HG03432 (cell line): ENCODE data around the gene HECTD2.
"Not testable (repeated sequence)": the region's sequence is repeated elsewhere in the genome, so short reads cannot be mapped to it uniquely, and the experiment has no call there.

Experiments
- ATAC-seq: cut with Tn5 transposase; IDR thresholded peaks from one replicate; pipeline ENCODE4 v1.9.1; 2021; ENCODE audit warnings: mild to moderate bottlenecking, moderate library complexity; ENCODE audit not compliant: unreplicated experiment

The HECTD2 gene

DNA sequence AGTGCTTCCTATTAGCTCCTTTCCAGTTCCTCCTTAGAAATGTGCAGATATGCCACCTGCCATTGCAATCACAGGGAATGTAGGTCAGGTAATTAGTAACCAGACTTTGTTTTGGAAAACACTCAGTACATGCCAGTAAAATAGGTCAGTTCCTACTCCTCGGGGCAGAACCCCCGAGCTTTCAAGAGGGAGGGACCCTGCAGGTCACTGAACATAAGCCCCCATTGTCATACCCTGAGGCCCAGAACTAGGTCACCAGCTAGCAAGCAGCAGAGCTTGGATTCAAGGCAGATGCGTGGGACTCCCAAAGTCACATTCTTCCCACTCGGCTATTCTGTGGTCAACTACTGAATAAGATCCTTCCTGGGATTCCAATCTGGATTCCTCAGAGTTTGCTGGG, 117.9 kb downstream of the HECTD2 start:
- no peak for ATAC-seq

DNA sequence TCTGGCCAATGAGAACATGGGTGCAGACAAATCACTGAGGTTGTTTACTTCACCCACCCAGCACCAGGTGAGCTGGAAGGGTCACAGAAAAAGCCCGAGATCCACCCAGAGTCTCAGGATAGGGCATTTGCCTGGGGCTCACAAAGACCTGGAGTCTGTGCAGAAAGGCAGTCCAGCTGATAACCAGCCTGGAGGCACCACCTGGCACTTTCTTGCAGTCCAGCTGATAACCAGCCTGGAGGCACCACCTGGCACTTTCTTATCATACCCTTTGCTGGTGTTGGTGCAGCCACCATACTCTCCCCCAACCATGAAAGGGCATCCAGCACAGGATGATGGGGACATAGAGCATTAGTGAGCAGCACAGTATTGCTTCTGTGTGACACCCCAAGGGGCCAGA, 118.6 kb downstream of the HECTD2 start:
- ATAC-seq, result no peak

DNA sequence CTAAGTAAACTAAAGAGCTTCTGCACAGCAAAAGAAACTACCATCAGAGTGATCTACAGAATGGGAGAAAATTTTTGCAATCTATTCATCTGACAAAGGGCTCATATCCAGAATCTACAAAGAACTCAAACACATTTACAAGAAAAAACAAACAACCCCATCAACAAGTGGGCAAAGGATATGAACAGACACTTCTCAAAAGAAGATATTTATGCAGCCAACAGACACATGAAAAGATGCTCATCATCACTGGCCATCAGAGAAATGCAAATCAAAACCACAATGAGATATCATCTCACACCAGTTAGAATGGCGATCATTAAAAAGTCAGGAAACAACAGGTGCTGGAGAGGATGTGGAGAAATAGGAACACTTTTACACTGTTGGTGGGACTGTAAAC, 124.6 kb downstream of the HECTD2 start:
- not testable (repeated sequence) for ATAC-seq

DNA sequence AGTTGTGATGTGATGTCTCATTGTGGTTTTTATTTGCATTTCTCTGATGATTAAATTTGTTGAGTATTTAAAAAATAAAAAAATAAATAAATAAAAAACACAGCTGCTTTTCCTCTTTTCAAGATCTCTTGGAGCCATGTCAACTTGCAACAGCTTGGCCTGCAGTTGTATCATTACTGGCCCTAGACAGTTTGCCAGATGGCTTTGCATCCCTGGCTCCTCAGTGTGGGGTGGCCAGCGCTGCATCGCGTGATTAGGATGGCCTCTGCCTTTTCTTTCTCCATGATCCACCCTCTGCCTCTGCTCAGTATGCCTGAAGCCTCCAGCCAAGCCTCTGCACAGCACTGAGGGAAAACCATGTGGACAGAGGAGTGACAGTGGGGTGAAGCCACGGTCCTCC, 126.0 kb downstream of the HECTD2 start:
- ATAC-seq, result no peak

DNA sequence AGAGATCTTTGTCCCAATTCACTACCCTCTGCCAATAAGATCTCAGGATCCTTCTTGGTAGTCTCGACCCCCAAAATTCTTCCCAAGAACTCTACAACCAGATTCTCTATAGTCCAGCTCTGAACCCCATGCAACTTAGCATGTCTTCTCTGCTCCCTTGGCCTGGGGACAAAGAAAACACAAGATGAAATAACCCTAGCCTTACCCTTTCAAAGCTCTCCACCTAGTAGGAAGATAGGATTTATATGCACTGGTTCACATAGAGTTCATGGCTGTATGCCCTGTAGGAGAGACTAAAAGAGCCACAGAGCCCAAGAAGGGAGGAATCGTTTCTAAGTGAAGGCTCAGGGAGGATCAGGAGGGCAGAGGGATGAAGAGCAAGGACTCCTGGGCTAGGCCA, 126.6 kb downstream of the HECTD2 start:
- ATAC-seq, result no peak

DNA sequence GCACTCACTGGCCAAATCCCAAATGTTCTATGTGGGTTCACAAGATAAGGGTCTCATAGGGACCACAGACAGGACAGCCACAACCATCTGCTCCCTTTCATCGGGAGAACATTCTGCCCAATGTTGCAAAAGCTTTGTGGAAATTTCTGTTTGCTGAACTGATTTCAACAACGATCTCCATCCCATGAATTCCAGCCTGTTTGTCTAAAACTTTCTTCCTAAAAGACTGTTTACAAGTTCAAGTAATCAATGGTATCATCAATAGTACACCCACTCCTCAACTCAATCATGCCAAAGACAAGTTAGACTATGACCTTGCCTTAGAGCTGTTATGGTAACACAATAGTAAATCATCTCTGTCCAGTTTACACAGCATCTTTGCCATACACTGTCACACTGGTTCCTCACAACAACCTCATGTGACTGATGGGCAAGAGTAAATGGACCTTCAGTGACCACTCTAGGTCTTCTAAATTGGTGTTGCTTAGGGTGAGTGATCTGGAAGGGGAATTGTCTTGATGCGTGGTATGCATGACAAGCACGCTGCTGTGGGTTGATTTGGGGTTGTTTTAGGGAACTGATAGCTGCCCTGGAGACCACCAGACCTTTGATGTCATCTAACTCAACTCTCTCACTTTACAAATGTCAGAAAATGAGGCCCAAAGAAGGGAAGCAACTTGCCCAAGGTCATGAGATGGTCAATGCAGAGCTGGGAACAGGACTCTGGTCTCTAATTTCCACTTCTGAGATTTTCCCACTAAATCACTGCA, 127.7 kb downstream of the HECTD2 start:
- ATAC-seq, result no peak

DNA sequence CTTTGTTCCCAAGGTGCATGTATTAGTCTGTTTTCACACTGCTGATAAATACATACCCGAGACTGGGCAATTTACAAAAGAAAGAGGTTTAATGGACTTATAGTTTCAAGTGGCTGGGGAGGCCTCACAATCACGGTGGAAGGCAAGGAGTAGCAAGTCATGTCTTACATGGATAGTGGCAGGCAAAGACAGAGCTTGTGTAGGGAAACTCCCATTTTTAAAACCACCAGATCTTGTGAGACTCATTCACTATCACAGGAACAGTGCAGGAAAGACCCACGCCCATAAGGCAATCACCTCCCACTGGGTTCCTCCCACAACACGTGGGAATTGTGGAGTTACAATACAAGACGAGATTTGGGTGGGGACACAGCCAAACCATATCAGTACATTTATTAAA, 129.8 kb downstream of the HECTD2 start:
- ATAC-seq, result no peak

DNA sequence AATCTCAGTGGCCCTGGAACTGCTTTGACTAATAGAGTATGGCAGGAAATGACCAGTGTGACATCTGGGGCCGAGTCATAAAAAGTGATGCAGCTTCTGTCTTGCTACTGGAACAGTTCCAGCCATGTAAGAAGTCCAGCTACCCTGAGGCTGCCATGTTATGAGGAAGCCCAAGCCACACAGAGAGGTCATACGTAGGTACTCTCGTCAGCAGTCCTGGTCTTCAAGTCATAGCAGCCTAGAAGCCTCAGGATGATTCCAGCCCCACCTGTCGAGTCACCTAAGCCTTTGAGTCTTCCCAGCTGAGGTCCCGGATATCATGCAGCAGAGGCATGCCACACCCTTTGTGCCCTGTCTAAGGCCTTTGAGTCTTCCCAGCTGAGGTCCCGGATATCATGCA, 130.6 kb downstream of the HECTD2 start:
- ATAC-seq, result no peak

DNA sequence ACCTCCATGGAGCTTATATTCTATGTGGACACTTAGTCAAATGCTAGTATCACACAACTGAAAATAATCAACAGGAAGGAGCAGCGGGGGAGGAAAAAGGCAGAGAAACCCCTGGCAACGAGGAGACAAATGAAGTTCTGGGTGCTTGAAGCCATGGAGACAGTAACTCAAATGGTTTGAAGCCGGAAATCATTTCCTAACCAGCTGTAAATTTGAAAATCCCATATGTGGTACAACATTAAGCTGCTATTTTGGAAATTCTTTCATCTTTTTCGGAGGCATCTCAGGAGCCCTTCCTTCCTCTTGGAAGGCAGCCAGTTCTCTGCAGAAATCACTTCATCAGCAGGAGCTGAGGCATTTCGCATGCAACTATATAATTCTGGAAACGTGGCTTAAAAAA, 131.3 kb downstream of the HECTD2 start:
- ATAC-seq, result no peak

DNA sequence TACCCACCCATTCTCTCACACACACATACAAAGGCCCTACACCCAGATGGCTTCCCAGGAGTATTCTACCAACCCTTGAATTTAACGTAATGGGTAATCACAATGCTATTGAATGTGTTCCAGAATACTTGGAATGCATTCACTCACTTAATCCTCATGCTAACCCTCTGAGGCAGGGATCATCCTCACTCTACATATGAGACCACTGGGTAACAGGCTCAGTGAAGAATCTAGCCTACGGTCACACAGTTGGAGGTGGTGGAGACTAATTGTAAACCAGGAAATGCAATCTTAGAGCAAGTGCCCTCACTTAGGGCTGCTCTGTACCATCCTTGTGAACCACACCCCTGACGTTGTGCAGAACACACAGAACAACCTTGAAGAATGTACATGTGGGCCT, 135.2 kb downstream of the HECTD2 start:
- ATAC-seq, result no peak

DNA sequence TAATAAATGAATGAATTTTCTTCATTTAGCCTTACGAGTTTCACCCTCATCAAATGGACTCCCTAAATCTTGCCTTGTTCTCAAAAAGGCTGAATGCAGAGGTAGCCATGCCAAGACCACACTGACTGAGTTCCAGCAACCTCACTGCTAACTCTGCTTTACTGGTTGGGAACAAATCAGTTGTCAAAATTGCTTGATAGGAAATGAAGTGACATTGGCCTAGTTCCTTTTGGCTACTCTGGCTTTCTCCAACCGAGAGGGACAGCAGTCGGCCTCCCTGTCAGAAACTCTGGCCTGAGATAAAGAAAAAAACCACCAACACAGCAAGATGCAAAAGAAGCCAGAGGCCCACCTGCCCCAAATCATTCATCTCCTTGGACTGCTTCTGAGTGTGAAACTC, 135.7 kb downstream of the HECTD2 start:
- no peak for ATAC-seq

DNA sequence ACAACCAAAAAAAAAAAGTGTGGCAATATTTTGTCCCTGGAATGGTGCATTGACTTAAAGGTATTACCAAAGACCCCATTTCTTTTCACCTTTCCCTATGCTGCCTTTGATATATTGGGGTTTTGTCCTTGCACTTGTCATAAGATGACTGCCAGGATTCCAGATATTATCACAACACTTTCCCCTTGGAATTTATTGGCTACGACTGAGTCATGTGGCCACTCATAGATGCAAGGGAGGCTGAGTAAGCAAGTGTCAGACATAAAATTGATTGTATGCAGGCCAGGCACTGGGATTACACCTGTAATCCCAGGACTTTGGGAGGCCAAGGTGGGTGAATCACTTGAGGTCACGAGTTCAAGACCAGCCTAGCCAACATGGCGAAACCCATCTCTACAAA, 139.1 kb downstream of the HECTD2 start:
- ATAC-seq, result no peak

DNA sequence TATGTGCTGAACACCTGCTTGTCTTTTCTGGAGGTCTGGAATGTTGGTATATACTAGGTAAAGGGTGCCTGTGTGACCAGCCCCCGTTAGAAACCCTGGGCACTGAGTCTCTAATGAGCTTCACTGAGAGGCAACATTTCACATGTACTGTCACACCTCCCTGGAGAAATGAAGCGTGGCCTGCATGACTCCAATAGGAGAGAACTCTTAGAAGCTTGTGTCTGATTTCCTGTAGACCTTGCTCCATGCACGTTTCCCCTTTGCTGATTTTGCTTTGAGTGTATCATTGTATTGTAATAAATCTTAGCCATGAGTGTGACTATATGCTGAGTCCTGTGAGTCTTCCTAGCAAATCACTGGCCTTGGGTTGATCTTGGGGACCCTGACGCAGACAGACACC, 139.9 kb downstream of the HECTD2 start:
- ATAC-seq, result no peak

DNA sequence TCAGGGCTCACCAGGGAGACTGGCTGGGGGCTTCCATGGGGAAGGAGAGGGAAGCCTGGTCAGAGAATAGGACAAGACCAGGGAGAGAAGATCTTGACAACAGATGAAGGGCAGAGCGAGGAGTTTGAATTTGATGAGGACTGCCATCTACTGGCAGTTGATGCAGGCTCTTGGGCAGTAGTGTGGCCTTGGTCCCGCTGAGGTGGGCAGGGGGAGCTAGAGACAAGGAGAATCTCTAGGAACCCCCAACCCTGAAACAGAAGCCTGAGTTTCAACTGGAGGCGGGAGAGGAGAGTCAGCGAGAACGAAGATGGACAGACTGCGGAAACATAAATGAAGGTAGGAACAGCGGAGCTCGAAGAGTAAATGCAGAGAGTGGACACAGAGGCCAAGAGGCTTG, 141.7 kb downstream of the HECTD2 start:
- ATAC-seq, result no peak

DNA sequence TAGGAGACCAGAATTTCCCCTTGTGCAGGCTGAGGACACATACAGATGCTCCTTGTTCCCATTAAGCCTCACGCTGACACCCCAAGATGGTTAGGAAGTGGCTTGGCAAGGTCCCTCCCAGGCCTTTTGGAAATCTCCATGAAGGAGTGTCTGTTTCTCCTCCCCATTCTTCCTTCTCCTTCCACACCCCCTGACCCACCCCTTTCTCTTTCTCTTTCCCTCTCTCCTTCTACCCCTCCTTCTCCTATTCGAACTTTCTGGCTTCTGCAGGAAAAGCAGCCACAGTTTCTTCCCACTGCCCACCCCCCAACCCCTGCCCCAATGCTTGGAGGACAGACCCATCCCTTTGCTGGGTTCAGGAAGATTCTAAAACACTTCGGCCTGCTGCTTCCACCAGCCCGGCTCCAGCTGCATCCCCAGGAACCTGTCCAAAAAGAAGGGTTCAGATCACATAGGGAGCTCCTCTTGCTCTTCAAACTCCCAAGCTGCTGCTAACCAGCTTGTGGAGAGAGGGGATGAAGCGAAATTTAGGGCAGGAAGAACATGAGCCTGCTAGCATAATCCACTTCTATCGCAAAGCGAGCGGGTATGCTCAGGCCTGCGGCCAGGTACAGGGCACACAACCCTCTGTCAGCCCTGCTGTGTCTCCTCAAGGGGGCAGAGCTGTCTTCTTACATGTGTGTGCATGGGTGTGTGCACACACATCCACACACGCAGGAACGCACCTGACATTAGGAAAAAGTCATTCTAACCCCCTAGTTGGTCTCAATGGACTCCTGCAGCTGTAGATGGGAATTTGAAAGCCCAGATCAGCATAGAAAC, 142.3 kb downstream of the HECTD2 start:
- ATAC-seq, result no peak

DNA sequence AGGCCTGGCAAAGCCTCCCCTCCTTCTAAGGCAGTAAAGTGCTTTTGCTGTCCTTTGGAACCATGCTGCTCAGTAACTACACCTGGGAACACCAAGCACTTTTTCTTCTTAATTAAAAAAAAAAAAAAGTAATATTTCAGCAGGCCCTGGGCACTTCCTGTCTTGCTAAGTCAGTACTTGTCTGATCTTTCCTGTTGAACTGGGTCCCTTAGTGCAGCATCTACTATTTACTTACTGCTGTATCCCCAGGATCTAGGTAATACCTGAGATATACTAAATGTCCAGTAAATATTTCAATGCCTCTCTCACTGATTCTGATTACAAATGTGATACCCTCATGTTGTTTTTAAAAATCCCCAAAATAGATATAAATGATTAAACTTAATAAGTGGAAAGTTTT, 145.3 kb downstream of the HECTD2 start:
- ATAC-seq, result no peak

DNA sequence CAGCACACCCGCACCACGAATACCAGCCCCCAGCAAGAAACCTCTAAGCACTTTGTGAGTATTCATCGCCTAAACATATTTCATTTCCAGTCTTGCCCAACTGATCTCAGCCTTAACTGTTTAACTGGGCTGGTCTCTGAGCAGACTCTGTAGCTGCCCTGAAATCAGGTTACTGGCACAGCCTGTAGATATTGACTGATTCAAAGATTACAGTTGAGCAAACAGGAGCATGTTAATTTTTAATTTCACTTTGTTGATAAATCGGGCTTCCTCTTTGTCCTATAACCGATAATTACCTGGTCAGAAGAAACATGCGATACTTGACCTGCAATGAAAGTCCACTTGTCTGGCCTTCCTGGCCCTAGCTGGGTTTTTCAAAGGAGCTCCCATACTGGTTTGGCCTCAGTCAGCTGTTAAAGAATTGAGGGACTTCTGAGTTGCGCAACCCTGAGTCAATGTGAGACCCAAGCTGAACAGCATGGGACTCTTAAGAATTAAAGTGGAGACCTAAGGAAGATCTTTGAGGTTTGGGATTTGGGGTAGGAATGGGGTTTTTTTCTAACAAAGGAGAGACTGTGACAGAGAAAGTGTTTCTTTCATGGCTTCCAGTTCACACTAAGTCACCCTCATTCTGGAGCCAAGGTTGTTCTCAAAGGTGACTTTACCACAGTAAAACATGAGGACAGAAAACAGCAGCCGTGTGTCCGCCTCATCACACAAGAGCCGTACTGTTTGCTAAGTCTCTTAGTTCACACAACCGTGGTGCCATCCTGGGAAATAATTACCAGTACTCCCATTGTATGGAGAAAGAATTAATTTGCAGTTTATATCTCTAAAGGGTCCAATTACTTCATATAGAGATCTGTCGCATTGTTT, 146.8 kb downstream of the HECTD2 start:
- ATAC-seq, result no peak

DNA sequence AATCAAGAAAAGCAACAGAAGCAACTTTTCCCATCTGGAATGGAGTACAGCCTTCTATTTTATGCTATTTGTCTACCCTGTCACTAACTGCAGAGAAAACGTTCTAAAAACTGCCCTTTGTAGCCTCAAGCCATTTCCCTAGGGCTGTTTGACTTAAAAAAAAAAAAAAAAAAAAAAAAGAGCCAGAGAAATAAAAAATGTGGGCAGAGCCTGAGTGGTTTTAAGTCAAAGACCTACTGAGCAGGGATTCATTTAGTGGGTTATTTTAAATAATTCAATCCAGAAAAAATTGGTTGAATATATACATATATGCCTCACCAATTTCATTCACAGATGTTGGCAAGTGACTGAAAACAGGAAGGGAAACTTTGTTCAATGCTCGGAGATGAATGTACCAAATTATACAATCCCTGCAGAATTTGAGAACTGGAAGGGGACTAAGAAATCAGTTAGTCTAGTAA, 147.5 kb downstream of the HECTD2 start:
- ATAC-seq, result no peak

DNA sequence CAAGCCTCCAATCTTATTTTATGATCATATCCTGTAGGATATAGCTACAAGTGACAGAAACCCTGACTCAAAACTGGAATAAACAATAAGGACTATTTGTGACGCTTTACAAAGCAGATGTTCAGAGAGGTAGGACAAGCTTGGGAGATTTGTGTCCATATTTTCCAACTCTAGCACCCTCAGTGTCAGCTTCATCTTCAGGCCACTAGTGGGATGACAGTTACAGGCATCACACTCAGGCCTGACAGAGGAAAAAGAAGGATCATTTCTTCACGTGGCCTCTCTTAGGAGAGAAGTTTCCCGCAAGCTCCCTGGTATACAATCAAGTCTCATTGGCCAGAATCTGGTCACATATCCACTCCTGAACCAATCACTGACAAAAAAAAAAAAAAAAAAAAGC, 148.3 kb downstream of the HECTD2 start:
- ATAC-seq, result no peak

DNA sequence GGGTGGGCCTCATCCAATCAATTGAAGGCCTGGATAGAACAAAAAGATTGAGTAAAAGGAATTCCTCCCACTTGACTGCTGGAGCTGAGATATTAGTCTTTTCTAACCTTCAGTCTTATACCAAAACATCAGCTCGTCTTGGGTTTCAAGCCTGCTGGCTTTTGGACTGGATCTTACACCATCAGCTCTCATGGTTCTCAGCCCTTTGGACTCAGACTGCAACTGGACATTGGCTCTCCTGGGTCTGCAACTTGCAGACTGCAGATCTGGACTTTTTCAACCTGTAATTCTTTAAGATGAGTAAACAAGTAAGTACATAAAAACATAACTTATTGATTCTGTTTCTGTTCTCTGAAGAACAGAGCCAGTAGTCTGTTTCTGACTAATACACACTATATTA, 149.0 kb downstream of the HECTD2 start:
- ATAC-seq, result no peak

DNA sequence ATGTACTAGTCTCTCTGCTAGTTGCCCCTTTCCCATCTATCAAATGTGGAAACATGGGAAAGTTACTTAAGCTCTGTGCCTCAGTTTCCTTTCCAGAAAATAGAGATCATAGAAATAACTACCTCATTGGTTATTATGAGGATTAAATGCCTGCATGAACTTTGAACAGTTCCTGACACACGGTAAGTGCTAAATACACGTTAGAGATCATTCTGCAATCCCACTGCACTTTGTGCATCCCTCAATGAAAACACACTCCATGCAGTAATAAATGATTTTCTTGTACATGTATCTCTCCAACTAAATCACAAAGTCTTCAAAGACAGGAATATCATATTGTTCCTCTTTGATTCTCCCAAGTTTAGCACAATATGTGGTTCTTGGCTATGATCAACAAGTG, 149.6 kb downstream of the HECTD2 start:
- no peak for ATAC-seq
